PC-3 (cell line): ENCODE results near the gene NXPH2.

Source experiments
- EZH2phosphoT487 ChIP-seq: fragments of 300-600 bp; sonication (generic); IDR thresholded peaks from 2 replicates; pipeline ENCODE4 v1.6.1; 2018; ENCODE audit warnings: mild to moderate bottlenecking, antibody characterized with exemption, low read length, borderline replicate concordance
- TF ChIP-seq, protein P1 (sequence below): fragments of 300-600 bp; sonication (generic); conservative IDR thresholded peaks from 2 replicates; pipeline ENCODE4 v1.5.1; 2017; ENCODE audit warnings: antibody characterized with exemption, low read depth, mild to moderate bottlenecking, low read length

GRCh38 chr2:138744713-138745112, 35.5 kb downstream of the NXPH2 start:
- TF ChIP-seq, protein P1, sequence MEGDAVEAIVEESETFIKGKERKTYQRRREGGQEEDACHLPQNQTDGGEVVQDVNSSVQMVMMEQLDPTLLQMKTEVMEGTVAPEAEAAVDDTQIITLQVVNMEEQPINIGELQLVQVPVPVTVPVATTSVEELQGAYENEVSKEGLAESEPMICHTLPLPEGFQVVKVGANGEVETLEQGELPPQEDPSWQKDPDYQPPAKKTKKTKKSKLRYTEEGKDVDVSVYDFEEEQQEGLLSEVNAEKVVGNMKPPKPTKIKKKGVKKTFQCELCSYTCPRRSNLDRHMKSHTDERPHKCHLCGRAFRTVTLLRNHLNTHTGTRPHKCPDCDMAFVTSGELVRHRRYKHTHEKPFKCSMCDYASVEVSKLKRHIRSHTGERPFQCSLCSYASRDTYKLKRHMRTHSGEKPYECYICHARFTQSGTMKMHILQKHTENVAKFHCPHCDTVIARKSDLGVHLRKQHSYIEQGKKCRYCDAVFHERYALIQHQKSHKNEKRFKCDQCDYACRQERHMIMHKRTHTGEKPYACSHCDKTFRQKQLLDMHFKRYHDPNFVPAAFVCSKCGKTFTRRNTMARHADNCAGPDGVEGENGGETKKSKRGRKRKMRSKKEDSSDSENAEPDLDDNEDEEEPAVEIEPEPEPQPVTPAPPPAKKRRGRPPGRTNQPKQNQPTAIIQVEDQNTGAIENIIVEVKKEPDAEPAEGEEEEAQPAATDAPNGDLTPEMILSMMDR: no peak
- no peak for TF ChIP-seq EZH2phosphoT487
